ENCODE measurements around the gene MCMBP.
"Not testable (repeated sequence)": the region's sequence is repeated elsewhere in the genome, so short reads cannot be mapped to it uniquely, and the experiment has no call there.

The MCMBP gene

GRCh38 chr10:119830851-119831250 lies 41.8 kb downstream of the MCMBP start:
- no peak for DNase-seq (ENCODE audit: low spot score)

GRCh38 chr10:119829429-119829828 lies 43.2 kb downstream of the MCMBP start:
- no peak for DNase-seq (ENCODE audit: low spot score)

- no peak for DNase-seq (ENCODE audit: low spot score)
These were observed 45.2 kb downstream of the MCMBP start for GRCh38 chr10:119827430-119827829.

- no peak for DNase-seq (ENCODE audit: low spot score)
These were observed 45.9 kb downstream of the MCMBP start for GRCh38 chr10:119826771-119827170.

GRCh38 chr10:119824299-119824698 lies 48.3 kb downstream of the MCMBP start:
- DNase-seq (ENCODE audit: low spot score): no peak

GRCh38 chr10:119821182-119821581 lies 51.5 kb downstream of the MCMBP start:
- no peak for DNase-seq (ENCODE audit: low spot score)

- DNase-seq (ENCODE audit: low spot score): no peak
These were observed 53.8 kb downstream of the MCMBP start for GRCh38 chr10:119818889-119819270.

GRCh38 chr10:119817991-119818888 lies 54.4 kb downstream of the MCMBP start:
- no peak for DNase-seq (ENCODE audit: low spot score)

GRCh38 chr10:119815671-119816070 lies 57.0 kb downstream of the MCMBP start:
- DNase-seq (ENCODE audit: low spot score): no peak

- DNase-seq (ENCODE audit: low spot score): no peak
These were observed 60.0 kb downstream of the MCMBP start for GRCh38 chr10:119812684-119813083.

GRCh38 chr10:119811122-119811521 lies 61.5 kb downstream of the MCMBP start:
- DNase-seq (ENCODE audit: low spot score): no peak

- DNase-seq (ENCODE audit: low spot score): peak; percentile 63
These were observed 64.5 kb downstream of the MCMBP start for GRCh38 chr10:119807960-119808697.

GRCh38 chr10:119806334-119807130 lies 66.1 kb downstream of the MCMBP start:
- no peak for DNase-seq (ENCODE audit: low spot score)

GRCh38 chr10:119805702-119806230 lies 66.9 kb downstream of the MCMBP start:
- DNase-seq (ENCODE audit: low spot score): no peak

GRCh38 chr10:119803264-119803663 lies 69.4 kb downstream of the MCMBP start:
- no peak for DNase-seq (ENCODE audit: low spot score)

GRCh38 chr10:119801998-119802538 lies 70.6 kb downstream of the MCMBP start:
- DNase-seq (ENCODE audit: low spot score): no peak

- no peak for DNase-seq (ENCODE audit: low spot score)
These were observed 71.5 kb downstream of the MCMBP start for GRCh38 chr10:119801176-119801575.

- no peak for DNase-seq (ENCODE audit: low spot score)
These were observed 76.6 kb downstream of the MCMBP start for GRCh38 chr10:119796039-119796438.

GRCh38 chr10:119795101-119795500 lies 77.5 kb downstream of the MCMBP start:
- DNase-seq (ENCODE audit: low spot score): not testable (repeated sequence)

GRCh38 chr10:119786117-119786769 lies 86.4 kb downstream of the MCMBP start:
- no peak for DNase-seq (ENCODE audit: low spot score)

GRCh38 chr10:119784340-119785067 lies 88.1 kb downstream of the MCMBP start:
- peak; percentile 40 for DNase-seq (ENCODE audit: low spot score)

Data from NAMALWA (cell line).